NCI-H1105 (cell line): ENCODE results near the gene ZNF90.
"Not testable (repeated sequence)": the region's sequence is repeated elsewhere in the genome, so short reads cannot be mapped to it uniquely, and the experiment has no call there.

ENCODE experiments used
- DNase-seq: peaks from one replicate; lab custom pipeline; 2025; lab: John Stamatoyannopoulos, UW

Gene ZNF90

GRCh38 chr19:20103091-20103740, 25.4 kb downstream of the ZNF90 start:
- DNase-seq, result no peak

- DNase-seq, result no peak
Measured at GRCh38 chr19:20107301-20107700, 29.5 kb downstream of the ZNF90 start.

- not testable (repeated sequence) for DNase-seq
Measured at GRCh38 chr19:20118064-20118839, 40.5 kb downstream of the ZNF90 start.

GRCh38 chr19:20124879-20125278, 47.1 kb downstream of the ZNF90 start:
- no peak for DNase-seq

GRCh38 chr19:20132933-20133332, 55.1 kb downstream of the ZNF90 start:
- DNase-seq, result not testable (repeated sequence)

GRCh38 chr19:20137714-20138113, 59.9 kb downstream of the ZNF90 start:
- DNase-seq, result not testable (repeated sequence)

GRCh38 chr19:20151617-20152145, 73.9 kb downstream of the ZNF90 start:
- no peak for DNase-seq

GRCh38 chr19:20152506-20152905, 74.7 kb downstream of the ZNF90 start:
- DNase-seq, result not testable (repeated sequence)

GRCh38 chr19:20153281-20153680, 75.5 kb downstream of the ZNF90 start:
- no peak for DNase-seq

- no peak for DNase-seq
Measured at GRCh38 chr19:20154636-20155035, 76.8 kb downstream of the ZNF90 start.

- DNase-seq, result no peak
Measured at GRCh38 chr19:20162821-20163220, 85.0 kb downstream of the ZNF90 start.

- no peak for DNase-seq
Measured at GRCh38 chr19:20164456-20164855, 86.7 kb downstream of the ZNF90 start.

GRCh38 chr19:20165971-20166592, 88.3 kb downstream of the ZNF90 start:
- no peak for DNase-seq

GRCh38 chr19:20167020-20167644, 89.3 kb downstream of the ZNF90 start, which contains the start of gene ZNF486:
ZNF486 (plus strand) TSS chr19:20167214; CDS start chr19:20167331, 117 bp downstream.
- no peak for DNase-seq

- no peak for DNase-seq
Measured at GRCh38 chr19:20167651-20168122, 89.9 kb downstream of the ZNF90 start.
